Measurements from ENCODE around the gene HNRNPK. TPM values are rescaled to one million over a fixed set of nuclear protein-coding genes. Genes with fewer than 3 reads are reported as not detected.

Gene HNRNPK
- total and polyA plus RNA-seq, 2 of the 13 experiments (the other 11 are each of a cell fraction or from before 2014, with no cell fraction given) = 321 to 712 TPM

DNA sequence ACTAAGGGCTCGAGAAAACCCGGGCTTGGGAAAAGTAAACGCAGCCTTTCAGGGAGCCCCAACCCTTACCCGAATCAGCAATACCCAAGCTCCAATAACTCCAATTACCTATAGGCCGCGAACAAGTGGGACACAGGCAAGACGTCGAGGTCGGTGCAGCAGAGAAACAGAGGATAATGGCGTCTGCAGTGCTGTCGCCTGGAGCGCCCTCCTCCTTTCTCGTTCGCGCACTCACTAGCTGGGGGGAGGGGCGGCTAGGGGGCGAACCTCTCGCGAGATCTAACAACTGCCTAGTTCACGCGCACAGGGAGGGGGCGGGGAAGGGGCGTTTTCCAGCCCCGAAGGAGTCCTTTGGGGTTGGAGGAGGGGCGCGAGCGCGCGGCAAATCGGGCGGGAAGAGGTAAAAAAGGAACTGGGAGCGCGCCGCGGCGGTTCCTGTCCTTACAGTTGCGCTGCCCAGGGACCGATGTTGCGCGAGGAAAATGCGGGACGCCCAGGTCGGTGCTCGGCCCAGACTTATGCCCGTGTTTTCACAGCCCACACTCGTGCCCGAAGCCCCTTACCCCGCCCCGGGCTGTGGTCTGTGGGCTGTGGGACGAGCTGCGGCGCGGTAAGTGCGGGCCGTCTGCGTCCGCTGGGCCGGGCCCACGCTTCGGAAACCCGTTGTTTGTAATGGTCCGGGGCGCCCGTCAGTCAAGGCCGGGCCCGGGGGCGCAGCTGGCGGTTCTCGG lies 545 bp upstream of the HNRNPK start, which contains the start of gene RMI1 (continued):
- peak; percentile 58 for TF ChIP-seq MLX (CRISPR knock-in tag; IDR thresholded peaks at IDR 0.05)
- TF ChIP-seq ZBTB21 (CRISPR knock-in tag; IDR thresholded peaks at IDR 0.05) = no peak
- TF ChIP-seq HNF4G (IDR thresholded peaks at IDR 0.05; ENCODE audit: borderline replicate concordance, low read depth, low read length) = peak; percentile 44; the same call in 1 of the 2 replicates
- no peak for TF ChIP-seq HNF4G (CRISPR knock-in tag; IDR thresholded peaks at IDR 0.05; ENCODE audit: borderline replicate concordance, low read depth)
- 0 out of 2 replicates have a peak, but pooled peaks have one; percentile 28 for TF ChIP-seq FOSL1 (CRISPR knock-in tag; IDR thresholded peaks at IDR 0.05; ENCODE audit: borderline replicate concordance)
- no peak for TF ChIP-seq MBD4 (IDR thresholded peaks at IDR 0.05; ENCODE audit: borderline replicate concordance, low read length)
- TF ChIP-seq ZNF263 (CRISPR knock-in tag; IDR thresholded peaks at IDR 0.05) = peak; percentile 54; the same call in 1 of the 2 replicates
- TF ChIP-seq NKX3-1 (CRISPR knock-in tag; IDR thresholded peaks at IDR 0.05) = 0 out of 2 replicates have a peak, but pooled peaks have one; percentile 22
- peak; percentile 56; the same call in 1 of the 2 replicates for TF ChIP-seq ZFP36L1 (CRISPR knock-in tag; IDR thresholded peaks at IDR 0.05)
- TF ChIP-seq, protein P1, sequence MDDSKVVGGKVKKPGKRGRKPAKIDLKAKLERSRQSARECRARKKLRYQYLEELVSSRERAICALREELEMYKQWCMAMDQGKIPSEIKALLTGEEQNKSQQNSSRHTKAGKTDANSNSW (CRISPR knock-in tag; IDR thresholded peaks at IDR 0.05; ENCODE audit: borderline replicate concordance) = no peak
- TF ChIP-seq KDM3A (CRISPR knock-in tag; IDR thresholded peaks at IDR 0.05; ENCODE audit: low read depth) = peak; percentile 44; the same call in 1 of the 2 replicates
- TF ChIP-seq TAF1 (CRISPR knock-in tag; IDR thresholded peaks at IDR 0.05) = peak; percentile 87
- TF ChIP-seq, protein P2, sequence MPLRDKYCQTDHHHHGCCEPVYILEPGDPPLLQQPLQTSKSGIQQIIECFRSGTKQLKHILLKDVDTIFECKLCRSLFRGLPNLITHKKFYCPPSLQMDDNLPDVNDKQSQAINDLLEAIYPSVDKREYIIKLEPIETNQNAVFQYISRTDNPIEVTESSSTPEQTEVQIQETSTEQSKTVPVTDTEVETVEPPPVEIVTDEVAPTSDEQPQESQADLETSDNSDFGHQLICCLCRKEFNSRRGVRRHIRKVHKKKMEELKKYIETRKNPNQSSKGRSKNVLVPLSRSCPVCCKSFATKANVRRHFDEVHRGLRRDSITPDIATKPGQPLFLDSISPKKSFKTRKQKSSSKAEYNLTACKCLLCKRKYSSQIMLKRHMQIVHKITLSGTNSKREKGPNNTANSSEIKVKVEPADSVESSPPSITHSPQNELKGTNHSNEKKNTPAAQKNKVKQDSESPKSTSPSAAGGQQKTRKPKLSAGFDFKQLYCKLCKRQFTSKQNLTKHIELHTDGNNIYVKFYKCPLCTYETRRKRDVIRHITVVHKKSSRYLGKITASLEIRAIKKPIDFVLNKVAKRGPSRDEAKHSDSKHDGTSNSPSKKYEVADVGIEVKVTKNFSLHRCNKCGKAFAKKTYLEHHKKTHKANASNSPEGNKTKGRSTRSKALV (CRISPR knock-in tag; IDR thresholded peaks at IDR 0.05) = peak; percentile 54
- peak; percentile 3; the same call in 1 of the 2 replicates for TF ChIP-seq NFYC (CRISPR knock-in tag; IDR thresholded peaks at IDR 0.05)
- TF ChIP-seq JUN (CRISPR knock-in tag; IDR thresholded peaks at IDR 0.05) = no peak
- TF ChIP-seq ZNF331 (CRISPR knock-in tag; IDR thresholded peaks at IDR 0.05) = 0 out of 2 replicates have a peak, but pooled peaks have one; percentile 33
- peak; percentile 12; the same call in 1 of the 2 replicates for TF ChIP-seq ZIK1 (CRISPR knock-in tag; IDR thresholded peaks at IDR 0.05; ENCODE audit: borderline replicate concordance, low read depth)
- TF ChIP-seq ZFY (CRISPR knock-in tag; IDR thresholded peaks at IDR 0.05) = peak; percentile 80
- TF ChIP-seq ZNF639 (CRISPR knock-in tag; conservative IDR thresholded peaks at IDR 0.05) = 0 out of 2 replicates have a peak, but pooled peaks have one; percentile 49
- TF ChIP-seq MED8 (CRISPR knock-in tag; IDR thresholded peaks at IDR 0.05; ENCODE audit: insufficient replicate concordance) = peak; percentile 39
- TF ChIP-seq MATR3 (CRISPR knock-in tag; IDR thresholded peaks at IDR 0.05) = no peak
- TF ChIP-seq ZNF703 (CRISPR knock-in tag; IDR thresholded peaks at IDR 0.05; ENCODE audit: borderline replicate concordance) = no peak; the same call in 1 of the 2 replicates
- TF ChIP-seq, protein P3, sequence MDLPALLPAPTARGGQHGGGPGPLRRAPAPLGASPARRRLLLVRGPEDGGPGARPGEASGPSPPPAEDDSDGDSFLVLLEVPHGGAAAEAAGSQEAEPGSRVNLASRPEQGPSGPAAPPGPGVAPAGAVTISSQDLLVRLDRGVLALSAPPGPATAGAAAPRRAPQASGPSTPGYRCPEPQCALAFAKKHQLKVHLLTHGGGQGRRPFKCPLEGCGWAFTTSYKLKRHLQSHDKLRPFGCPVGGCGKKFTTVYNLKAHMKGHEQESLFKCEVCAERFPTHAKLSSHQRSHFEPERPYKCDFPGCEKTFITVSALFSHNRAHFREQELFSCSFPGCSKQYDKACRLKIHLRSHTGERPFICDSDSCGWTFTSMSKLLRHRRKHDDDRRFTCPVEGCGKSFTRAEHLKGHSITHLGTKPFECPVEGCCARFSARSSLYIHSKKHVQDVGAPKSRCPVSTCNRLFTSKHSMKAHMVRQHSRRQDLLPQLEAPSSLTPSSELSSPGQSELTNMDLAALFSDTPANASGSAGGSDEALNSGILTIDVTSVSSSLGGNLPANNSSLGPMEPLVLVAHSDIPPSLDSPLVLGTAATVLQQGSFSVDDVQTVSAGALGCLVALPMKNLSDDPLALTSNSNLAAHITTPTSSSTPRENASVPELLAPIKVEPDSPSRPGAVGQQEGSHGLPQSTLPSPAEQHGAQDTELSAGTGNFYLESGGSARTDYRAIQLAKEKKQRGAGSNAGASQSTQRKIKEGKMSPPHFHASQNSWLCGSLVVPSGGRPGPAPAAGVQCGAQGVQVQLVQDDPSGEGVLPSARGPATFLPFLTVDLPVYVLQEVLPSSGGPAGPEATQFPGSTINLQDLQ (CRISPR knock-in tag; IDR thresholded peaks at IDR 0.05) = 0 out of 2 replicates have a peak, but pooled peaks have one; percentile 14

Measured in HepG2 (cell line).